ENCODE results near the gene SLC9A2.

SLC9A2 gene

DNA sequence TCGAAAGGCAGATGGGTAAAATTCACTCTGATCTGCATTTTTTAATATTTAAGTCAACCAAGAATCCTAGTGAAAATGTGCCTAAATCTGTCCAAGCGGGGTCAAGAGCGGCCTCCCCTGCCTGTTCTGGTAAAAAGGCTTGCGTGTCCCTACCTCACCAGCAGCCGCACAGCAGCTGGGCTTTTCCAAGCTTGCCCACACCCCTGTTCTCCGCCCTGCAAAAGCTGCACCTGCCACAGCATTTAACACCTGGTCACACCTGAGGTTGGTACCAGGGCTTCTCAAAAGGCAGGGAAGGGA, 116.7 kb downstream of the SLC9A2 start:
- DNase-seq: no peak

DNA sequence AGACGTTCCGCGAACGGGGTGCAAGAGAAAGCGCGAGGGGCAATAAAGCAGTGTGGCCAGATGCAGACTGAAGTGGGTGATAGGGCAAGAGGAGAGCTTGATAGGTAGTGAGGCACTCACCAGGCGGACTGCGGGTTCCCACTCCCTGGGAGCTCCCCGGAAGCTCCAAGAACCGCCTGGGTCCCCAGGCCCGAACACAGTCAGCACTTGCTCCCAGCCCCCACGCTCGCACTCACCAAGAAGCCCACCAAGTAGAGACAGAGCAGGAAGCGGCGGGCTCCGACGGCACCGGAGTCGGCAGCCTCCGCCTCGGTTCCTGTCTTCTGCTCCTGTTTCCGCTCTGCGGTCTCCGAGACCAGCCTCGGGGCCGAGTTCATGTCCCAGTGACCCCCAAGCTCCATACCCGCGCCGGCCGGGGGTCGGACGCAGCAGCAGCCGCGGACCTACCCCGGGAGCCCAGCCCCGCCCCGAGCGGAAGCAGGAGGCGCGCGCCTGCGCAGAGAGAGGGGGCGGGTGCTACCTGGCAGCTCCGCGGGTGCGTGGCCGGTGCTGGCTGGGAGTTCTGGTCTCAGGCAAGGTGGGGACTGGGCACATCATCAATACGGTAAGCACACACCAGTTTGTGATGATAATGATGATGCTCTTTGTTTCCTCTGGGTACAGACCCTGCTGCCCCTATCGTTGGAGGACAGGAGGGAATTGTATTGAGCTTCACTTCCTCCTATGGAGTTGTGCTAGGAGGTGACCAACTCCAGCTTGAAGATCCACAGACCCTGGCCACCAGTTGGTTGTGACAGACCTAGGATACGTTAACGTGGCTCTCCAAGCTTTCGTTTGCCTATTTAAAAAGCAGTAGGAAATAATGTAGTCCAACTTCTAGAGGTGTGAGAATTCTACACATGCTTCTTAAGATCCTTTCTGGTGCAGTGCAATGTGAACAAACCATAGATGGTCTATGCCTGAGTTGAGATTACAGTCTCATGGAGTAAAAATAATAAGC, 117.4 kb downstream of the SLC9A2 start:
- peak; percentile 75 to 93 (median 81) for DNase-seq

DNA sequence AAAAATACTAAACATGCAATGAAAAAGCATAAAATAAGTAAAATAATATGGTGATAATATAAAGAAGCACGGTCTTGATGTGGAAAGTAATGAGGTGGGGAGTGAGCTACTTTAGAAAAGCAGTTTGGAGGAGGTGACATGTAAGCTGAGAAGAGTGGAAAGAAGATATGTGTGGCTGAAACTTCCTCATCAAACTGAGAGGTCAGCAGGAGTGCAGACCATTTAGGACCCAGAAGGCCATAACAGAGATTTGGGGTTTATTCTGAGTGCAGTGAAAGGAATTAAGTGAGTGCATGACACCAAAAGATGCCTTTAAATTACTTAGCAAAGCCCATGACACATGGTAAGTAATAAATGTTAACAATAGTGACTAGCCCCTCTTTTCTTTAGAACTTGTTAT, 118.1 kb downstream of the SLC9A2 start:
- no peak for DNase-seq

DNA sequence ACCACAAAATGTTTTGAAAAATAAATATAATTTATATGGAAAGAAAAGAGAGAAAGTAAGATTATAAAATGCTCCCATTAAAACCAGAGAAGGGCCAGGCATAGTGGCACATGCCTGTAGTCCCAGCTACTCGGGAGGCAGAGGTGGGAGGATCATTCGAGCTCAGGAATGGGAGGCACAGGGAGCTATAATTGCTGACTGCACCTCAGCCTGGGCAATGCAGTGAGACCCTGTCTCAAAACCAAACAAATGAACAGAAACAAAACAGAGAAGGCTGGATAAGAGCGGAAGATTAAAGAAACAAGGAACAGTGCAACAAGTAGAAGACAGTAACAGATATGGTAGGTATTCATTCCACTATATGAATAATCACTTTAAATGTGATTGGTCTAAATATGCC, 123.9 kb downstream of the SLC9A2 start:
- no peak for DNase-seq

DNA sequence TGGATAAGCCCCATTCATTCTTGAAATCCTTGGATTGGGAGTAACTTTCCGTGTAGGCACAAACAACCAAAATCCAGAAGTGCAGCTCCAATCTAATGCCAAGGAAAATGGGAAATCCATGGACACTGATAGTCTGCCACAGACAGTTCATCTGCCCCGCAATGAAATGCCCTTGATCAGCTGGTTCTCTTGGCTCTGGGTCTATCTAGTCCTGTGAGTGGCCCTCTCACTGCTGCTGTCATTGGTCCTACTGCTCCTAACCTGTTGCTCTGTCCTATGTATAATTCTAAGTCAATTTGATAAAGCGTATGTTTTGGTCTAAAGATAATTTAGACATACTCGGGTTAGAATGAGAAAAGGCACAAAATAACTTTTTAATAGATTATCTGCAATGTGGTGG, 128.8 kb downstream of the SLC9A2 start:
- no peak for DNase-seq

DNA sequence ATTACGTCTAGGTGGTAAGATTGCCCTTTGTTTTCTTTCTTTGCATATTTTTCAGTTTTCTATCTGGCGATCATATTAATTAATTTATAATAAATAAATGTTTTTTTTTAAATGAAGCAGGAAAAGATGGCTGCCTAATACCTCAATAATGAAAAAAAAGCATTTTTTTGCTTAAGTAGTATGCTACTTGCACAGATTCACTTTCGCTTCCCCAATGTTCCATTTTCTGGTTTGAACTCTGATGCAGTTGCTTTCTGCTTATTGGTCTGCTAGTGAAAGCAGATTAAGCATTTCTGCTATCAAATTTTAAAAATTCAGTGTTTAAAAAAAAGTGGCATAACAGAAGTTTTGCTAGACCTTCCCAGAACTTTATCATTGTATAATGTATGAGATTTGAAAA, 130.6 kb downstream of the SLC9A2 start:
- DNase-seq: peak; percentile 9 to 38 (median 36)

DNA sequence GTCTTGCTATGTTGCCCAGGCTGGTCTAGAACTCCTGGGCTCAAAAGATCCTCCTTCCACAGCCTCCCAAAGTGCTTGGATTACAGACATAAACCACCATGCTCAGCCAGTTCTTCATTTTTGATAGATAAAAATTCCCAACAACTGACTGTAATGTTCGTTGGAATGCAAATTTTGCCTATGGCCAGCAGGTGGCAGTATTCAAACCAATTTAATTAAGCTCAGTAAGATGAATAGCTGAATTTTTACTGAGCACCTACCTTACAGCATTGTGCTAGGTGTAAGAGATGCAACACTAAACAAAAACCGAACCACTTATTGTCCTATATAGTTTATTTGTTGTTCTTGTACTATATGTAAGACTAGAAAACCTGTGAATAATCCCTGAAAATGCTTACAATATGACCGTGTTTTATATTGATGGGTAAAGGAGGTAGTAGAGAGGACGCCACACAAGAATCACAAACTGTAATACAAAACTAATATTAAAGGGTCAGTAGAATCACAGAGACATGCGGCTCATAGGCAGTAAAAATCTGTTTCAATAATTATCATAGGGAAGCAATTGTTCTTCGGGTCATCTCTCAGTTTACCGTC, 134.3 kb downstream of the SLC9A2 start:
- DNase-seq: peak; percentile 67 to 88 (median 88)

DNA sequence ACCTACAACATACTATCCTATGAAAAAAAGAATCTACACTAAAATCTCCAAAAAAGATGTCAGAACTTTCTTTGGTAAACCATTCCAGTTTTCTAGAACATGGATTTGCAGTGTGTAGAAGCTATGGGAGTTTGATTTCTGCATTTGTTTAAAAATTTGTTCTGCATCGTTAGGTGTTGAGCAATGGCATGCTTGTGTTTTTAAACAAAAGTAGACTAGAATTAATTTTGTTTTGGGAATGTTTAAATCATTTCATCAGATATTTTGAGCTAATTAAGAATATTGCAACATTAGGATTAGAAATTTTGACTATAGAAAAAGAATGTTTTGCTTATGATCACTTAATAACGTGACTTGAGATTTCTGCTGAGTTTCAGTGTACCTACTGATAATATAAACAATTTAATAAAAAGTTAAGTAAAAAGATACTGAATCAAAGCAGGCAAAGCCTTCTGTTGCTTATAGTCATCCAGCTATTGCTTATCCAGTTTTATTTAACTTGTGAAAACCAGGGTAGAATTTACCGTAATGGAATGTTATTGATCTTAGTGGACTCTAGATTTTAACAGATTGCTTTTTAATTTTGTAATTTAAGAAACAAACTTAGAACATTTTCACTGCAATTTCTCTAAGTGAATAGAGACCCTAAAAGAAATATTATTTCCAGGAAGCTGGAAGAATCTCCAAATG, 135.2 kb downstream of the SLC9A2 start:
- DNase-seq: no peak

DNA sequence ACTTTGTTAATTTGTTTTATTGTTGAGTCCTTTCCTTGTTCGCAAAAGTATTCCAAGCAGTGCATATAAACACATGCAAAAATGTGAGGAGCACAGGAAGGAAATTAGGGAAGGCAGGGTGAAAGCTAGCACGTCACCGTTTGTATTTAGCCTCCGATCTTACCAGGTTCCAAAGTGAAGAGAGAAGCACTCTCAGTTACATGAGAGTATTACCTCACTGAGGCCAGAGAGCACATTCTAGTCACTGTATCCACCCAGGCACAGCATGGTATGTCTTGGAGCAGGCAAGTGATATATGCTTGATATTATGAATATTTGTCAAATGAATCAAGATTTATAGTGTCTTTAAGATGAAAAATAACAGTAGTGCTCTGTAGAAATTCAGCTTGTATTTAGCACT, 135.9 kb downstream of the SLC9A2 start:
- no peak for DNase-seq

DNA sequence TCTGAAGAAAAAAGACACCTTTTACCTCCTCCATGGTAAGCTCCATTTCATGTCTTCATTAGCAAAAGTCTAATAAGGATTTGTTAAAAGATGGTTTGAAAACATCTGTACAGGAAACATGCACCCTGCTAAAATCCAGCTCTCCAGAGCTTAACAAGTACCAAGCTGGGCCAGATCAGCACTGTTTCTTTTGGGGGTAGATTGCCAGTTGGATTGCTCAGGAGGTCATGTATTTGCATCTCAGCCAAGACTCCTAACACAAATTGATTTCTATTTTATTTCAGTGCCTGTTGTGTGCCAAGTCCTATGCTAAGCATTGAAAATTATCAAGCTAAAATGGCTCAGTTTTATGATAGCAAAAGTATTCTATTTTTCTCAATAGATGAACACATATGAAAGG, 139.1 kb downstream of the SLC9A2 start:
- no peak for DNase-seq
